Adipocyte (in vitro differentiated cells): Measurements from ENCODE around the gene OASL.

ENCODE experiments used
- DNase-seq: peaks from one replicate; pipeline ENCODE4 v3.0.0-alpha.2; 2015; ENCODE audit warnings: low read depth
- H3K27me3 ChIP-seq: replicated peaks from 2 replicates; pipeline ENCODE4 v1.7.0; 2013; ENCODE audit warnings: mild to moderate bottlenecking, low read length, moderate library complexity; ENCODE audit not compliant: control insufficient read depth, insufficient read depth
- H3K36me3 ChIP-seq: 2 replicates; pipeline ENCODE4 v1.7.0; 2013; ENCODE audit warnings: low read length, mild to moderate bottlenecking, moderate library complexity; ENCODE audit not compliant: control insufficient read depth, insufficient read depth, severe bottlenecking
- H3K4me1 ChIP-seq: 2 replicates; pipeline ENCODE4 v1.7.0; 2013; ENCODE audit warnings: mild to moderate bottlenecking, low read length, moderate library complexity; ENCODE audit not compliant: control insufficient read depth, insufficient read depth
- H3K4me3 ChIP-seq: 2 replicates; pipeline ENCODE4 v1.7.0; 2013; ENCODE audit warnings: mild to moderate bottlenecking, low read length, moderate library complexity
- H3K9ac ChIP-seq: 2 replicates; pipeline ENCODE4 v1.7.0; 2013; ENCODE audit warnings: mild to moderate bottlenecking, low read length, moderate library complexity
- H3K9me3 ChIP-seq: 2 replicates; pipeline ENCODE4 v1.7.0; 2013; ENCODE audit warnings: mild to moderate bottlenecking, low read length, moderate library complexity; ENCODE audit not compliant: control insufficient read depth

Gene OASL

DNA sequence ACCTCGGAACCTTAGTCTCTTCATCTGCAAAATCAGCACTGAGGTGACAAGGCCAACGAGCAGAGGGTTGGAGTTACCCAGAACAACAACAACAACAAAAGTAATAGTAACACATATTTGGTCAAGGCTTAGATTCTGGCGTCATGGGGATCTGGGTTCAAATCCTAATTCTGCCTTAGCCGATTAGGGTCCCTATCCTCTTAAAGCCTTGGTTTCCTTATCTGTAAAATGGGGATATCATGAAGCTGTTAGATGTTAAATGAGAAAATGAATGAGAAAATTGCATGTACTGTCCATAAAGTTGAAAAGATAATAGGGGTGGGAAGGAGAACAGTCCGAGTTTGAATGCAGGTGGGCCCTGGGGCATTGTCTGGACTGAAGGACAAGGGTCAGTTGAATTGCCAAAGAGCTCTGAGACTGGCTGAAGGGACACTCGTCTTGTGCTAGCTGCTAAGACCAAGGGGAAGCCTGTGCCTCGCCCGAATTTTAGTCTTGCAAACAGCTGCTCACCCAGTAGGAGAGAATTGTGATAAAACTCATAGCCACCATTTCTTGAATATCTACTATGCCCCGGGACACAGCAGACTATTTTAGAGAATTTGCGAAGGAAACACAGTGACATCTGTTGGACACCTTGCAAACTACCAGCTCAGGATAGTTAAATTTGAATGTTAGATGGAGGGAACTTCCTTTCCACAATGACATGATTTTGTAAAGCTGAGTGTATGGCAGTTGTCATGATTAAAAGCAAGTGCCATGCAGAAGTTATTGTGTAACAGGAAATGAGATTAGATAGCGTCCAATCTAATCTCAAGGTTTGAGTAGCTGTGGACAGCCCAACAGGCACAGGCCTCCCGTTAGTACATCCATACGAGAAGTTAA lies 67.5 kb downstream of the OASL start:
- Histone ChIP-seq H3K4me3 (no peak overlapping the region), H3K36me3 (no peaks in the 10 kb centered on the region), H3K9ac (no peak overlapping the region), H3K27me3 (peaks cover 15% of the 10 kb centered on the region), H3K4me1 (no peaks in the 10 kb centered on the region), H3K9me3 (no peaks in the 10 kb centered on the region)
- peak; percentile 82 for DNase-seq

DNA sequence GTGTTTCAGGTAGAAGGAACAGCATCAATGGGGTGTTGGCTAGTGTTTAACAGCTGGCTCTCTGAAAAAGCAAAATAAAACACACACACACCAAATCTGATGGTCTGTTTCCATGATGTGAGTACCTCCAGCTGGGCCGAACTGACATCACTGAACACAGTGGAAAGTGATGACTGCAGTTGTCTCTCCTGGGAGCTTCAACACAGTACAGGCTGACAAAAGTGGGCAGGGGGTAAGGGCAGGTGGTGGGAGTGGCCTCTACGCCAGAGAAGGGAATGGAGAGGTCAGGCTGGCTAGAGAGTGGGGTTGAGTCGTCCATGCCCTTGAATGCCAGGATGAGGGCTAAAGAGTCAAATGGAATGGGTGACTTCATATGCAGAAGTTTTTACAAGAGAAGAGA lies 68.7 kb downstream of the OASL start:
- Histone ChIP-seq H3K9me3 (no peaks in the 10 kb centered on the region), H3K4me1 (no peaks in the 10 kb centered on the region), H3K4me3 (no peak overlapping the region), H3K27me3 (peaks cover 21% of the 10 kb centered on the region), H3K9ac (no peak overlapping the region), H3K36me3 (no peaks in the 10 kb centered on the region)
- no peak for DNase-seq
